WERI-Rb-1 (cell line): ENCODE results near the gene TUBB4A.

Source experiments
- DNase-seq: peaks from one replicate; pipeline ENCODE4 v3.0.0-alpha.2; 2020
- H3K27ac ChIP-seq: fragments of 250-450 bp; sonication (Bioruptor Pico); 2 replicates; pipeline ENCODE4 v1.5.1; 2020; ENCODE audit warnings: mild to moderate bottlenecking, moderate library complexity
- H3K27me3 ChIP-seq: fragments of 250-450 bp; sonication (Bioruptor Pico); 2 replicates; pipeline ENCODE4 v1.5.1; 2021; ENCODE audit warnings: mild to moderate bottlenecking, low read depth, moderate library complexity; ENCODE audit not compliant: insufficient read depth, severe bottlenecking
- H3K36me3 ChIP-seq: fragments of 250-450 bp; sonication (Bioruptor Pico); 2 replicates; pipeline ENCODE4 v1.5.1; 2020; ENCODE audit warnings: mild to moderate bottlenecking, moderate library complexity
- H3K4me3 ChIP-seq: 2 replicates; pipeline ENCODE4 v1.5.1; 2011; ENCODE audit warnings: low read depth, mild to moderate bottlenecking, control low read depth, low read length
- H3K9me3 ChIP-seq: fragments of 250-450 bp; sonication (Bioruptor Pico); 2 replicates; pipeline ENCODE4 v1.5.1; 2021; ENCODE audit warnings: mild to moderate bottlenecking, moderate library complexity; ENCODE audit not compliant: severe bottlenecking
- CTCF ChIP-seq: IDR thresholded peaks from 2 replicates; pipeline ENCODE4 v1.5.1; 2011; ENCODE audit warnings: low read depth, mild to moderate bottlenecking, control low read depth, inconsistent platforms, low read length

The TUBB4A gene

GRCh38 chr19:6457958-6458694 lies 44.0 kb downstream of the TUBB4A start:
- Histone ChIP-seq H3K4me3 (no peak overlapping the region), H3K27ac (no peak overlapping the region), H3K36me3 (peaks cover 29% of the 10 kb centered on the region), H3K9me3 (peaks cover 11% of the 10 kb centered on the region), H3K27me3 (no peaks in the 10 kb centered on the region)
- no peak for DNase-seq
- no peak for TF ChIP-seq CTCF

GRCh38 chr19:6455924-6456323 lies 46.2 kb downstream of the TUBB4A start:
- H3K27ac ChIP-seq: no peak overlapping the region
- no peak overlapping the region for H3K4me3 ChIP-seq
- peaks cover 34% of the 10 kb centered on the region for H3K36me3 ChIP-seq
- TF ChIP-seq CTCF: no peak
- no peak for DNase-seq
- H3K27me3 ChIP-seq: no peaks in the 10 kb centered on the region
- peaks cover 11% of the 10 kb centered on the region for H3K9me3 ChIP-seq

DNA sequence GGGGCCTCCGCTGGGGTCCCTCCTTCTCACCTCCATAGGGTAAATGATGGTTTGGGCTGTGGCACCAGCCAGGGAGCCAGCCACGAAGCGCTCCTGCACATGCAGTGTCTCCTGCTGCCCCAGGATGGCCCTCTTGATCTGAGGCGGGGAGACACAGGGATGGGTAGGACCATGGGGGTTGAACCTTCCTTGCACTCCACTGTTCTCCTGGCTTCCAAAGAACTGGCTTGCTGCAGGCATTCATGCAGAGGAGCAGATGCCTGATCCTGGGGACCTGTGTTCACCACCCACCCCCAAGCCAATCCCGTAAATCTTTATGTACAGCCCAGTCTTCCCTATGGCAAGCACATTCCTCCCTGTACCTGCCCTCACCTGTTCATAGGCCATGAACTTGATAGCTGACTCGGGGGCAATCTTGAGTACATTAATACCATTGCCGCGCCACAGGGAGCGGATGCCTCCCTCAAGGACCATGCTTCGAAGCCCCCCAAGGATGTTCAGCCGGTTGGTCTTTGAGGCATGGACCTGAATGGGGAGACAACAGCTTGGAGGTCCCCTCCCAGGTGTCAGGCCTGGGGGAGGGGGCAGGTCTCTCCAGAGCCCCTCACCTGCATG lies 48.1 kb downstream of the TUBB4A start:
- peaks cover 34% of the 10 kb centered on the region for H3K36me3 ChIP-seq

DNA sequence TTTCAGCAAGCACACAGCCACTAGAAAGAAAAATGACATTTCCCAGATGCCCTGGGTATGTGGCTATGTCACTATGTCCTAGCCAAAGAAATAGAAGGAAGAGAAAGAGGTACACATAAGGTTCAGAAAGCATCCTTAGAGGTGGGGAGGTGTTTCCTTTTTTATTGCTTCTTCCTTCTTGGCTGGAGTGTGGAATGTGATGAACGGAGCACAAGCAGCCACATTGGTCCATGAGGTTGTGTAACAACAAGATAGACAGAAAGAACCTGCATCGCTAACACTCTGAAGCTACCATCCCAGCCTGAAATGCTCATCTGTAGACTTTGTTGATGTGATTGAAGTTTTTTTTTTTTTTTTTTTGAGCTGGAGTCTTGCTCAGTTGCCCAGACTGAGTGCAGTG lies 49.2 kb downstream of the TUBB4A start:
- DNase-seq: no peak
- H3K27ac ChIP-seq: no peak overlapping the region
- H3K9me3 ChIP-seq: peaks cover 11% of the 10 kb centered on the region
- H3K36me3 ChIP-seq: peaks cover 34% of the 10 kb centered on the region
- no peak for TF ChIP-seq CTCF
- no peak overlapping the region for H3K4me3 ChIP-seq
- H3K27me3 ChIP-seq: no peaks in the 10 kb centered on the region

More for the DNA sequence above, 48.1 kb downstream of the TUBB4A start:
- Histone ChIP-seq H3K27ac (no peak overlapping the region), H3K4me3 (no peak overlapping the region), H3K9me3 (peaks cover 11% of the 10 kb centered on the region), H3K27me3 (no peaks in the 10 kb centered on the region)
- no peak for DNase-seq
- no peak for TF ChIP-seq CTCF

DNA sequence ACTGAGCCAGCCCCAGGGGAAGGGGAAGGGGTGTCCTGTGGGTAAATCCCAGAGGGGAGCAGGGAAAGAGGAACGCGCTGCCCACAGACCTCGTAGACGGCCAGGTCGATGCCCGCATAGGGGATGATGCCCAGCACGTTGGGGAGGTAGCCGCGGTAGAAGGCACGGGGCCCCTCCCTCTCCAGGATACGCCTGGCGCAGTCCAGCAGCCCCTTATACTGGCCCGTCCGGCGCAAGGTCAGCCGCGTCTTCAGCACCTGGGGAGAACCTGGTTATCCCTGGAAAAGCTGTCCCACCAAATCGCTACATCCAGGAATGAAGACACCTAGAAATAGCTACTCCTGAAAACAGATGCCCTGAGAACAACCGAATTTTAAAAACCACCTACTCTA lies 49.9 kb downstream of the TUBB4A start:
- no peaks in the 10 kb centered on the region for H3K27me3 ChIP-seq
- no peak for DNase-seq
- peaks cover 34% of the 10 kb centered on the region for H3K36me3 ChIP-seq
- H3K27ac ChIP-seq: no peak overlapping the region
- H3K9me3 ChIP-seq: peaks cover 11% of the 10 kb centered on the region
- TF ChIP-seq CTCF: no peak
- H3K4me3 ChIP-seq: no peak overlapping the region
